ENCODE results near the gene ARHGDIG. TPM values are rescaled to one million over a fixed set of nuclear protein-coding genes. Genes with fewer than 3 reads are reported as not detected.
A peak's percentile ranks its signal among the peaks of the same experiment; 100 is the strongest.
"Not testable (repeated sequence)": the region's sequence is repeated elsewhere in the genome, so short reads cannot be mapped to it uniquely, and the experiment has no call there.

ARHGDIG gene
- total RNA-seq, 1 donor from 2014 or later, result 1.3 TPM

DNA sequence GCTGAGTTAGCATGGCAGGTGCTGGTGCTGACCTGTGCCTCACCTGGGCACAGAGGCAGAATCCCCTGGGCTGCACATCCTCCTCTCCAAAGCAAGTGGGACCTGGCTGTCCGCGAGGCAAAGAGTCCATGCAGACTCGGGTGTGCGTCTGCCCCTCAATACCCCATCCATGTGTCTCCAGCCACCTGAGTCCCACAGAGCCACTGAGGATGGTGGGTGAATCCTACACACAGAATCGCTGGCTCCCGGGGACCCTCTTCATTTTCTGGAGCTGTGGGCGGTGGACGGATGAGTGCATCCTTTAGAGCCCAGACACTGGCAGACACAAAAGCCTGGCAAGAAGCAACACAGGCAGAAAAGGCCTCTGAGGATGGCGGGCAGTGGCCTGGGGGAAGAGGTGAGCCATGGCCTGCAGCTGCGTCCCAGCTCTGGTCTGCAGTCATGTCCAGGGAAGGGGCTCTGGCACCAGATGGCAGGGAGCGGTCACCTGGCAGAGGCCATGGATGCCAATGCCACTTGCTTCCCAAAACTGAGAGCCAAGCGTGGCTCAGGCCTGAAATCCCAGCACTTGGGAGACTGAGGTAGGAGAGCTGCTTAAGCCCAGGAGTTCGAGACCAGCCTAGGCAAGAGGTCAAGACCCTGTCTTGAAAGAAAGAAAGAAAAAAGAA, 42.2 kb downstream of the ARHGDIG start:
- intact Hi-C loops (cut with DNase I), result no loop called here
- TF ChIP-seq, protein P1, sequence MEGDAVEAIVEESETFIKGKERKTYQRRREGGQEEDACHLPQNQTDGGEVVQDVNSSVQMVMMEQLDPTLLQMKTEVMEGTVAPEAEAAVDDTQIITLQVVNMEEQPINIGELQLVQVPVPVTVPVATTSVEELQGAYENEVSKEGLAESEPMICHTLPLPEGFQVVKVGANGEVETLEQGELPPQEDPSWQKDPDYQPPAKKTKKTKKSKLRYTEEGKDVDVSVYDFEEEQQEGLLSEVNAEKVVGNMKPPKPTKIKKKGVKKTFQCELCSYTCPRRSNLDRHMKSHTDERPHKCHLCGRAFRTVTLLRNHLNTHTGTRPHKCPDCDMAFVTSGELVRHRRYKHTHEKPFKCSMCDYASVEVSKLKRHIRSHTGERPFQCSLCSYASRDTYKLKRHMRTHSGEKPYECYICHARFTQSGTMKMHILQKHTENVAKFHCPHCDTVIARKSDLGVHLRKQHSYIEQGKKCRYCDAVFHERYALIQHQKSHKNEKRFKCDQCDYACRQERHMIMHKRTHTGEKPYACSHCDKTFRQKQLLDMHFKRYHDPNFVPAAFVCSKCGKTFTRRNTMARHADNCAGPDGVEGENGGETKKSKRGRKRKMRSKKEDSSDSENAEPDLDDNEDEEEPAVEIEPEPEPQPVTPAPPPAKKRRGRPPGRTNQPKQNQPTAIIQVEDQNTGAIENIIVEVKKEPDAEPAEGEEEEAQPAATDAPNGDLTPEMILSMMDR (IDR thresholded peaks at IDR 0.05), result no peak
- ATAC-seq (no peak), DNase-seq (no peak)
- Histone ChIP-seq H3K27ac (no peak overlapping the region), H3K4me3 (no peak overlapping the region), H3K4me1 (peaks cover 31% of the 10 kb centered on the region), H3K36me3 (no peaks in the 10 kb centered on the region), H3K9me3 (no peaks in the 10 kb centered on the region), H3K27me3 (no peaks in the 10 kb centered on the region)

DNA sequence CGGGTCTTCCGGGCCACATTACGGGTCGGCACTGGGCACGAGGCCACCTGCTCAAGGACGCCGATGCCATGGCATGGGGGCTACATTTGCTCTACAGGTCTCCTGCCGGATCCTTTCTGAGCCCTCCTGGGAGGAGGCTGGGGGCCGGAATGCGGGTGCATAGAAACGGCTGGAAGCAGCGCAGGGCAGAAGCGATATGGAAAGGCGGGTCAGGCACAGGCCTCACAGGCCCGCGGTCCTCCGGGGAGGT, 43.7 kb downstream of the ARHGDIG start:
- intact Hi-C loops (cut with DNase I), result no loop called here
- no peaks in the 10 kb centered on the region for H3K36me3 ChIP-seq
- H3K27ac ChIP-seq, result no peak overlapping the region
- H3K9me3 ChIP-seq, result no peaks in the 10 kb centered on the region
- TF ChIP-seq, protein P1 (IDR thresholded peaks at IDR 0.05), result no peak
- ATAC-seq (no peak), DNase-seq (no peak)
- peaks cover 43% of the 10 kb centered on the region for H3K4me1 ChIP-seq
- no peaks in the 10 kb centered on the region for H3K27me3 ChIP-seq
- H3K4me3 ChIP-seq, result no peak overlapping the region

DNA sequence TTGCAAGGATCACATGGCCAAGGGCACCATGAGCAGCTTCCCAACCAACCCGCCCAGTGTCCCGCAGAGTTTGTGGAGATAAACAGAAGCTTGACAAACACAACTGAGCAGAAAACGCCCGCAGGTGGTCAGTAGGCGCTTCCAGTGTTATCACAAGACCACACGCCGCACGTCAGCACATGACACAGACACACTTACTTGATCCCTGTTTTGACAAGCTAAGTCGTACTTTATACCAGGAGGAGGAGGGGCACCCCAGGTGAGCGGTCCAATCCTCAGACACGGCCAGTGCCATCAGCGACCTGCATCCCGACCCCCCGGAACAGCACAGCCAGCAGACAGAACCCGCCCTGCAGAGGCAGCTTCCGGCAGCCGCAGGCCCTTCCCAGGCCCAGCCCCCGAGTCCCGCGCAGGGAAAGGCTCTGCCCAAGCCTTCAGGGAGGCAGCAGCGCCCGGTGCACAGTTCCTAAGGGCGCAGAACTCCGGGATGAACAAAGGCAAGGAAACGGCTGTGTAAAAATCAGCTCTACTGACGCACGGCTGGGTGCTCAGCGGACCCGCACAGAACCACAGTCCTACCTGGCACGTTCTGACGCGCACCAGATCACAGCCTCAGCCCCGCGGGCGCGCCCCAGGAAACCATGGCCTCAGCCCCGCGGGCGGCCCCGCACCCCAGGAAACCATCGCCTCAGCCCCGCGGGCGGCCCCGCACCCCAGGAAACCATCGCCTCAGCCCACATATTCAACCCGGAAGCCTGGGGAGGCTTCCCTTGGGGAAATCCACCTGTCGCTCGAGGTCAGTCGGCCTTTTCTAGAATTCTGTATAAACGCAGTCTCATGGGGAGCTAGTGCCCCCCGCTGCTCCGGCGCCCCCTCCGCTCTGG, 44.3 kb downstream of the ARHGDIG start:
- Histone ChIP-seq H3K9me3 (no peaks in the 10 kb centered on the region), H3K27ac (no peak overlapping the region), H3K4me1 (peaks cover 43% of the 10 kb centered on the region), H3K36me3 (no peaks in the 10 kb centered on the region), H3K27me3 (no peaks in the 10 kb centered on the region), H3K4me3 (peak overlapping the region; percentile 8)
- ATAC-seq (no peak), DNase-seq (no peak)
- TF ChIP-seq, protein P1 (IDR thresholded peaks at IDR 0.05), result no peak
- intact Hi-C loops (cut with DNase I), result no loop called here

DNA sequence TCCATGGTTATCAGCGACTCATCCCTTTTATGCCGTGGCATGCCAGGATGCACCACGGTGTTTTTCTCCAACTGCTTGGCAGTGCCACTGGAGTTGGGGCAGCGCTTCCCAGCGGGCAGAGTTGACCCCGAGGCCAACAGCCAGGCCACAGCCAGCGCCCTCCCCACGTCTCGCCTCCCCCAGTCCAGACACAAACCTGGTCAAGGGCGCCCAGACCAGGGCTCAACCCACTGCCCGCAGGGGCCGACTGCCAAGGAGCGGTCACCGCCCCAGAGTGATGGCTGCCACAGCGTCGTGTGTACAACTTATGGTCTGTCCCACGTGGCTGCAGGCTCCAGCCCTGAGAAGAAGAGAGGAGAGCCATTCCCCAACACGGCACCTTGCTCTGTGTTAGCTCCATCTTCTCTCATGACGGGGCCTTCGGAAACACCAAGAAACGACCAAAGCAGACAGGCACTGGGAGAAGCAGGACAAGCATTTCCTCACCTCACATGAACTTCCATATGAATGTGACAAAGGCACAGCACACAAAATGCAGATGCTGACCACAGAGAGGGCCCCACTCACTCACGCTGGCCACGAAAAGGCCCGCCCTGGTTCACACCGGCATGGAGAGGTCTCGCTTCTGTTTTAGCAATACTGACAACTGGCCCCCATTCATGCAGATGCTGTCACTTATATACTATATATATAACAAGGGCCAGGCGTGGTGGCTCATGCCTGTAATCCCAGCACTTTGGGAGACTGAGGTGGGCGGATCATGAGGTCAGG, 45.2 kb downstream of the ARHGDIG start:
- H3K4me3 ChIP-seq, result peak overlapping the region; percentile 8
- TF ChIP-seq, protein P1 (IDR thresholded peaks at IDR 0.05), result no peak
- peaks cover 44% of the 10 kb centered on the region for H3K4me1 ChIP-seq
- intact Hi-C loops (cut with DNase I), result no loop called here
- no peak for DNase-seq
- no peak for ATAC-seq
- no peaks in the 10 kb centered on the region for H3K36me3 ChIP-seq
- no peaks in the 10 kb centered on the region for H3K9me3 ChIP-seq
- H3K27ac ChIP-seq, result peak overlapping the region; percentile 88
- H3K27me3 ChIP-seq, result no peaks in the 10 kb centered on the region

DNA sequence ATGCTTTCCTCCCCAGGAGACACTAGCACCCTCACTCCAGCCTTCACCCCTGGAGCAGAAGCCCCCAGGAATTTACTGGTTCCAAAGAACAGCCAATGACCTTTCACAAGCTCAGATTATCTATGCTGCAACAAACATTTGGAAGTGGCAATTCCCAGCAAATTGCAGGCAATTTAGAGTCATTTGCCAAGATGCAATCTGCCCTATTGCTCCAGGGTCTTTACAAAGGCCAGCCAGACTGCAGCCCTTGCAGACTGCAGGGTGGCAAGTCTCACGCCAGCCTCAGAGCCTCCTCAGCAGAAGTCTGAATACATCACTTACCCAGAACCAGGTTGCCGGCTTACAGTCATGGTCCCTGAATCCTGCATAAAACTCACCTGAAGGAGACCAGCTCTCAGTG, 50.4 kb downstream of the ARHGDIG start:
- H3K9me3 ChIP-seq, result no peaks in the 10 kb centered on the region
- H3K4me3 ChIP-seq, result no peak overlapping the region
- TF ChIP-seq, protein P1 (IDR thresholded peaks at IDR 0.05), result no peak
- H3K27me3 ChIP-seq, result no peaks in the 10 kb centered on the region
- no peak for ATAC-seq
- DNase-seq, result no peak
- H3K27ac ChIP-seq, result no peak overlapping the region
- peaks cover 35% of the 10 kb centered on the region for H3K4me1 ChIP-seq
- H3K36me3 ChIP-seq, result no peaks in the 10 kb centered on the region
- intact Hi-C loops (cut with DNase I), result no loop called here

DNA sequence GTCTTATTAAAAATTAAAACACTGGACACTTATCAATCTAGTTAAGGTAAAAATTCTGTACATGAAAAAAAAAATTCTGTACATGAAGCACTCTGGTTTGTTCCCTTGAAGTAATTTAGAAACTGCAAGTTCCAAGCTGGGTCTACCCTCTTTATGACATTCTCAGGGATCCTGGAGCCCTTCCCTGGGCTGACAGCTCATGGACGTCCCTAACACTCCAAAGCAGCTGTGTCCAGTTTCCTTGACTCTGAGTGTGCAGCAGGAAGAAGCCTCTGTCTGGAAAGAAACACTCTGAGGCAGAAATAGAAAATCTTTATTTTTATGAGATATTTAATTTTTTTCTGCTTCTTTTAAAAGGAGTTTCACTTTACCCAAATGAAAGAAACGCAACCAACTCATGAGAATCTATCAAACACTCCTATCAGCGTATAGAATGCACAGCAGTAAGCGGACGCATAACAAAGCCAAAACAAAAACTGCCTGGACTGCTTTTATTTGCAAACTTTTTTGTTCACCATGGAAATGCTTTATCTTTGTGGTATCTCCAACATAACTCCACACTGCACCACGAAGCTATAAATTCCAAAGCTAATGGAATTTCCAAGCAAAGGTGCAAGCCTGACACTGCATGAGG, 50.9 kb downstream of the ARHGDIG start:
- intact Hi-C loops (cut with DNase I); H3K36me3 ChIP-seq; H3K27me3 ChIP-seq; DNase-seq; H3K4me3 ChIP-seq; ATAC-seq; H3K9me3 ChIP-seq: not testable (repeated sequence)
- Histone ChIP-seq H3K27ac (peak overlapping the region; percentile 47), H3K4me1 (peaks cover 30% of the 10 kb centered on the region)
